GM21737 (cell line): Measurements from ENCODE around the gene HMSD.

Source experiments
- ATAC-seq: cut with Tn5 transposase; IDR thresholded peaks from one replicate; pipeline ENCODE4 v1.9.1; 2021; ENCODE audit warnings: mild to moderate bottlenecking, moderate library complexity; ENCODE audit not compliant: unreplicated experiment

Gene HMSD

GRCh38 chr18:63987743-63988142, 38.6 kb downstream of the HMSD start:
- ATAC-seq = no peak

- ATAC-seq = no peak
These were observed 43.6 kb downstream of the HMSD start for GRCh38 chr18:63992751-63993150.

GRCh38 chr18:63994783-63995399, 45.8 kb downstream of the HMSD start:
- no peak for ATAC-seq

GRCh38 chr18:63997041-63997440, 47.9 kb downstream of the HMSD start:
- ATAC-seq = no peak

GRCh38 chr18:63997606-63998005, 48.5 kb downstream of the HMSD start:
- ATAC-seq = no peak

- no peak for ATAC-seq
These were observed 50.8 kb downstream of the HMSD start for GRCh38 chr18:63999871-64000270.

GRCh38 chr18:64002581-64002980, 53.5 kb downstream of the HMSD start:
- no peak for ATAC-seq

- no peak for ATAC-seq
These were observed 60.2 kb downstream of the HMSD start for GRCh38 chr18:64009305-64009704.
